ENCODE measurements around the gene OTOGL.
"Not testable (repeated sequence)": the region's sequence is repeated elsewhere in the genome, so short reads cannot be mapped to it uniquely, and the experiment has no call there.

OTOGL gene

GRCh38 chr12:80135624-80136023 is 36.3 kb downstream of the OTOGL start:
- no peak for DNase-seq

GRCh38 chr12:80140005-80140404 is 40.7 kb downstream of the OTOGL start:
- DNase-seq, result no peak

- DNase-seq, result no peak
Measured at GRCh38 chr12:80142640-80143039, 43.3 kb downstream of the OTOGL start.

DNA sequence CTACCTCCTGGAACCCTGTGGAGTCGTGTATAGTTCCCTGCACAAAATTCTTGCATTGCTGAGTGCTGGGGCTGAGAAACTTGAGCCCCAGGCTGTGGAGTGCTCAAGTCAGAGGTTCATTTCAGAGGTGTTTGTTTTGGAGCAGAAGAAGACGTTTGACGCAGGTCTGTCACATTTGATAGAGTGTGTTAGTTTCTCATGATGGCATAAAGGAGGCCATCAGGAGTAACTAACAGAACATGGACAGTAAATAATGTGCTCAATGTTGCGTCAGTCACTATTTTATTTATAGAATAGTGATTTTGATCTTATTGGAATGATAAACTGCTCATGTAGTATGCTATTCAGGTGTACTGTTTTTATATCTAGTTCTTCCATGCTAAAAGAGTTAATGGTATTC is 44.2 kb downstream of the OTOGL start:
- DNase-seq, result no peak

DNA sequence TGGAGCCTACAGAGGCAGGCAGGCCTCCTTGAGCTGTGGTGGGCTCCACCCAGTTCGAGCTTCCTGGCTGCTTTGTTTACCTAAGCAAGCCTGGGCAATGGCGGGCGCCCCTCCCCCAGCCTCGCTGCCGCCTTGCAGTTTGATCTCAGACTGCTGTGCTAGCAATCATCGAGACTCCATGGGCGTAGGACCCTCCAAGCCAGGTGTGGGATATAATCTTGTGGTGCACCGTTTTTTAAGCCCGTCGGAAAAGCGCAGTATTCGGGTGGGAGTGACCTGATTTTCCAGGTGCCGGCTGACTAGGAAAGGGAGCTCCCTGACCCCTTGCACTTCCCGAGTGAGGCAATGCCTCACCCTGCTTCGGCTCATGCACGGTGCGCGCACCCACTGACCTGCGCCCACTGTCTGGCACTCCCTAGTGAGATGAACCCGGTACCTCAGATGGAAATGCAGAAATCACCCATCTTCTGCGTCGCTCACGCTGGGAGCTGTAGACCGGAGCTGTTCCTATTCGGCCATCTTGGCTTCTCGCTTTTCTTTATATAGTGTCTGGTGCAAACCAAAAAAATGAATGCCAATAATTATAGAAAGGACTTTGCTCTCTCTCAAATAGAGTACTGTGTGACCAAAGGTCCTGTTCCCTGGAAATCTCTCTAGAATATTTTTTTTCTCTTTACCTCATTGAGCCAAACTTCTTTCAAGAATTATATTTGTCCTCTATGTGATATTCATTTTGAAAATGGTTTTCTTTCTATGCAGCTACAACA is 50.4 kb downstream of the OTOGL start:
- DNase-seq, result not testable (repeated sequence)

DNA sequence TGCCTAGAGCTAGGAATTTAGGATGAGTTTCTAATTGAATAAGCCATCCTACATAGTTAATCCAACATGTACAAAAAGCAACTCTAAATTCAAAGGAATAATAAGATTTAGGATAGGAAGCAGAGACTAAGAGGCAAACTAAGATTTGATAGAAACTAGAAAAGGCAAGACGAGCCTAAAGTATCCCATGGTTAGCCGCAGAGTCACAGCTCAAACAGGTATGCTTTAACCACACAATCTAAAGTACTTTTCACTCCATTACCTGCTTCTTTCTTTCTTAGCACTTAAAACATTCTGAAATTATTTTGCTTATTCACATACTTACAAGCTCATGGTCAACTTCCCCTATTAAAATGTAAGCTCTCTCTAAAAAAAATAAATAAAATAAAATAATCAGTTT is 51.8 kb downstream of the OTOGL start:
- DNase-seq, result no peak

- DNase-seq, result no peak
Measured at GRCh38 chr12:80154261-80154660, 54.9 kb downstream of the OTOGL start.

GRCh38 chr12:80156306-80156705 is 57.0 kb downstream of the OTOGL start:
- DNase-seq, result no peak

DNA sequence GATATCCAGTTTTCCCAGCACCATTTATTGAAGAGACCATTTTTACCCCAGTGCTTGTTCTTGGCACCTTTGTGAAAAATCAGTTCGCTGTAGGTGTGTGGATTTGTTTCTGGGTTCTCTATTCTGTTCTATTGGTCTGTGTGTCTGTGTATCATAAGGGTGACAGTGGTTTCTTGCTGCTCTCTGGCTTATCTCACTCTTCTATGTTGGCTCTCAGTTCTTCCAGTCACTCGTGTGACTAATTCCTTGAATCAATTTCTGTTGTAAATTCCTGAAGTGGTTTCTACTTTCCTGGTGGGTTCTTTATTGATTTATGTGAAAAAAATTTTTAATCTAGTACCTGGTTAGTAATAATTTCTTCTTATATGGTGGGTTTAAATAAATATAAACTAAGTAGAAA is 58.3 kb downstream of the OTOGL start:
- DNase-seq, result no peak

- no peak for DNase-seq
Measured at GRCh38 chr12:80161612-80162011, 62.3 kb downstream of the OTOGL start.

DNA sequence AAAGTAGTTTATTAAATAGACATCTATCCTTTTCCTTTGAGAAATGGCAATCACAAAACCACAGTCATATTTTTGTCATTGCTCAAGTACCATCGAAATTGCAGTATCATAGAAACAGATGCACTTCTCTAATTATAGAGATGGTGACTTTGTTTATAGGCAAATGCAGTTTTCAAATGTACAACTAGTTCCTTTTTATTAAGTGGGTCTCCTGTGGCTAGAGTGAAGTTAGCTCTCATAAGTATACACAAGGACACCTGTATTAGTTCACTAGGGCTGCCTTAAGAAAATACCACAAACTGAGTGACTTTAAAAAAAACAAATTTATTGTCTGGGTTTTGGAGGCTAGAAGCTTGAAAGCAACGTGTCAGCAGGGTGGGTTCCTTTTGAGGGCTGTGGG is 62.8 kb downstream of the OTOGL start:
- DNase-seq, result no peak

- DNase-seq, result no peak
Measured at GRCh38 chr12:80165746-80166145, 66.4 kb downstream of the OTOGL start.

GRCh38 chr12:80166751-80167150 is 67.4 kb downstream of the OTOGL start:
- no peak for DNase-seq

- no peak for DNase-seq
Measured at GRCh38 chr12:80168936-80169335, 69.6 kb downstream of the OTOGL start.

GRCh38 chr12:80170915-80171314 is 71.6 kb downstream of the OTOGL start:
- DNase-seq, result no peak

- no peak for DNase-seq
Measured at GRCh38 chr12:80173083-80173864, 73.9 kb downstream of the OTOGL start.

DNA sequence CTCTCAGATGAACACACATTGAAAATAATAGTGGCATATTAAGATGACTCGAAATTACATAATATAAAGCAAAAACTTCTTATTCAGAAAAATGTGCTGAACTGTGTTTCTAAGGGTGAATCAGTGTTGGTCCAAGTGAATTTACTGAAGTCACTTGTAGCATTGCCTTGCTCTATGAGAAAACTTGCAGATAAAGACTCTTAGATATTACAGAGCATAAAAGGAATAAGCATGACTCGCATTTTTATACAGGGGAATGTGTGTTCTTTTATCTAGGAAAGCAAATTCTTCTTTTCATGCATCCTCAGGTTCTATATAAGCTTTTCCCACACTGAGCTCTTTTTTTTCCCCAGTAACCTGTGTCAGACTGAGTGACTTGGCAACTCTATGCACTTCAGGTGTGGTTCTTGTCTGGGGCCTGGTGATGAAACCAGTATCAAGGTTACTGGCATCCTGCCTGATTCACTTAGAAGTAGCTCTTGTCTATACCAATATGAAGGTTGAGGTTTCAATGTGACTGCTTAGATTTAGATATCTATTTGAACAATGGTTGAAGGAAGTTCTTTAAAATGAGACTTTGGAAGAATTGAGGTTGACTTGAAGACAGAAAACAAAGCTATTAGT is 76.1 kb downstream of the OTOGL start:
- DNase-seq, result peak; percentile 57

DNA sequence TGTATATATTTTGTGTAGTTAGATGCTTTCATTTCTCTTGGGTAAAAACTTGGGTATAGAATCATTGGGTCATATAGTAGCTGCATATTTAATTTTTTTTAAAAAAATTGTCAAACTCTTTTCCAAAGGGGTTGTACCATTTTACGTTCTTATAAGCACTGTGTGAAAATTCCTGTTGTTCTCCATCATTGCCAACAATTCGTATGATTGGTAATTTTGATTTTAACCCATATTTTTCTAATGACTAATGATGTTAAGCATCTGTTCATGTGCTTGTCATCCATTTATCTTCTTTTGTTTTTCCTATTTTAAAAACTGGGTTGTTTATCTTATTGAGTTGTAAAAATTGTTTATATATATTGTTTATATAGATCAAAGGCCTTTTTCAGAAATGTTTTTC is 77.4 kb downstream of the OTOGL start:
- no peak for DNase-seq

GRCh38 chr12:80178846-80179245 is 79.5 kb downstream of the OTOGL start:
- no peak for DNase-seq

DNA sequence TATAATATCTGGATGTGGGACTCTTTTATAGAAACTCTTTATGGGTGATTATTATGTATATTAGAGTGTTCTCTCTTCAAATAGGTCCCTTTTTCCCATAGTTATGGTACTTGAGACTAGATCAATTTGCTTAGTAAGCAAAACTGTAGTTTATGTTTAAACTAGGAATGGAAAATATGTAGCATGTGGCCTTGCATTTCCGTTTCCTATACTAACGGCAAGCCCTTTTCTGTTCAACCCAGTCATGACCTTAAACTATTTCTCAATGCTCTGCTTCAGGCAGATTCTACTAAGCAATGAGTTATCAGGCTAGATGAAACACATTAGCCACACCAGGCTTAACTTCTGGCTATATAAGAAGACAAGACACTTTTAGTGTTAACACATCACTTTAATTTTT is 84.6 kb downstream of the OTOGL start:
- no peak for DNase-seq

- DNase-seq, result no peak
Measured at GRCh38 chr12:80184926-80185325, 85.6 kb downstream of the OTOGL start.

GRCh38 chr12:80186727-80187217 is 87.4 kb downstream of the OTOGL start:
- peak; percentile 16 for DNase-seq

GRCh38 chr12:80187660-80188090 is 88.3 kb downstream of the OTOGL start:
- DNase-seq, result peak; percentile 89

DNA sequence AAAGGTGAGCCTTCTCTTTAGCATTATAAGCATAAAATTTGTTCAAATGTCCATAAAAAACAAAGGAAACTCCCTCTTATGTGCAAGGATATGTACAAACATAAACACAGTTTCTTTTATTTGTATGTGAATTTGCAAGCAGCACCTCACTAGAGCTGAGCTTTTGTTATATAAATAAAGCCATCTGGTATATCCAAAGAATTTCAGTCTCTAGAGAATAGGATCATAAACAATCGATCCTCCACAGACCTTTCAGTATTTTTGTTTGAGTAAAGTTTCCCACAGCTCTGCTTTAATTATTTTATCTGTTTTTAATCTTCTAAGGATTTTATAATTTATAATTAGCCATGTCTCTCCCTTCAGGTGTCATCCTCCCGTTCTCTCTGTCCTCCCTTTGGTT is 89.2 kb downstream of the OTOGL start:
- no peak for DNase-seq

Data from NCI-H2029 treated with DMSO at 0.1 percent for 48 hours (cell line).